ENCODE data around the gene ZNF699.

Gene ZNF699

DNA sequence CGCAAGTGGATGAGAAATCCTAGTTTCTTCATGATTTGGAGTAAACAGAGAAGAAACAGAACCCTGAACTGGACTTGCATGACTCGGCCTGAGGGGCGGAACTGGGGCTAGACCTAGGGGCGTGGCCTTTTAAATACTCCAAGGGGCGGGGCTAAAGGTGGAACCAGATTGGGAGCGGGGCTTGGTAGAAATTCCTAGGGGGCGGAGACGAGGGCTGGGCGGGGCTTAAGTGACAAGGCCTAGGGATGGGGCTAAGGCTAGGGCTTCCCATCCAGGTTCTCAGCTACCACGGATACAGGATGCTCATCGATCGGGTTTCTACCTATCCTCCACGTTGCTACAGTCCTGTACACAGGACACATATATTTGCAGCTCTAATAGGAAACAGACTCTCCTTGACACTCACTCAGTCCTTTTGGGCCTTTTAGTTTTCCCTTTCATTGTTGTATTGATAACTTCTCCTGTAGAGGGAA is 372 bp upstream of the ZNF699 start:
- no peak overlapping the region for H3K9ac ChIP-seq (ENCODE audit: low read length)
- no peak overlapping the region for H2AK5ac ChIP-seq (ENCODE audit: low read length)
- peak overlapping the region; percentile 18 for H3K27ac ChIP-seq (ENCODE audit: low read depth, low read length)
- peak overlapping the region; percentile 31 for H4K8ac ChIP-seq (ENCODE audit: low read depth, low read length)
- H3K4me2 ChIP-seq (ENCODE audit: low read length) = peak overlapping the region; percentile 81
- peaks cover 8% of the 10 kb centered on the region for H3K9me3 ChIP-seq (ENCODE audit: insufficient read depth, low read depth, low read length)
- peak overlapping the region; percentile 9 for H2AFZ ChIP-seq (ENCODE audit: insufficient read depth, low read length, poor library complexity)
- no peak overlapping the region for H3K14ac ChIP-seq (ENCODE audit: low read length)
- H2BK12ac ChIP-seq (ENCODE audit: low read length) = no peak overlapping the region
- H3K4me3 ChIP-seq (ENCODE audit: low read depth, low read length) = peak overlapping the region; percentile 82
- H3K23ac ChIP-seq (ENCODE audit: low read length) = no peak overlapping the region
- H3K27me3 ChIP-seq (ENCODE audit: insufficient read depth, low read length) = no peaks in the 10 kb centered on the region
- no peak overlapping the region for H4K91ac ChIP-seq (ENCODE audit: low read depth, low read length)
- no peaks in the 10 kb centered on the region for H3K4me1 ChIP-seq (ENCODE audit: control insufficient read depth in 1 of 2, insufficient read depth in 2 of 2, low read length in 2 of 2)
- no peak overlapping the region for H2BK5ac ChIP-seq (ENCODE audit: low read depth, low read length, poor library complexity)
- H2BK120ac ChIP-seq (ENCODE audit: insufficient read depth, low read length, poor library complexity) = no peak overlapping the region
- peak in 1 of 2 donors; percentile 87 for DNase-seq
- H3K79me2 ChIP-seq (ENCODE audit: control insufficient read depth, insufficient read depth, low read length, poor library complexity) = peaks cover 2% of the 10 kb centered on the region
- no peak overlapping the region for H3K4ac ChIP-seq (ENCODE audit: low read depth, low read length)
- no CpG with 5 or more reads among the region's 13 CpGs for WGBS (ENCODE audit: extremely low coverage, insufficient coverage, insufficient read length)
- no peak overlapping the region for H4K12ac ChIP-seq (ENCODE audit: low read depth, low read length)
- H3K36me3 ChIP-seq (ENCODE audit: control insufficient read depth in 1 of 2, insufficient read depth in 2 of 2, low read length in 2 of 2) = no peaks in the 10 kb centered on the region
- H3K79me1 ChIP-seq (ENCODE audit: low read length) = peaks cover 6% of the 10 kb centered on the region
- H3K18ac ChIP-seq (ENCODE audit: low read length) = no peak overlapping the region

DNA sequence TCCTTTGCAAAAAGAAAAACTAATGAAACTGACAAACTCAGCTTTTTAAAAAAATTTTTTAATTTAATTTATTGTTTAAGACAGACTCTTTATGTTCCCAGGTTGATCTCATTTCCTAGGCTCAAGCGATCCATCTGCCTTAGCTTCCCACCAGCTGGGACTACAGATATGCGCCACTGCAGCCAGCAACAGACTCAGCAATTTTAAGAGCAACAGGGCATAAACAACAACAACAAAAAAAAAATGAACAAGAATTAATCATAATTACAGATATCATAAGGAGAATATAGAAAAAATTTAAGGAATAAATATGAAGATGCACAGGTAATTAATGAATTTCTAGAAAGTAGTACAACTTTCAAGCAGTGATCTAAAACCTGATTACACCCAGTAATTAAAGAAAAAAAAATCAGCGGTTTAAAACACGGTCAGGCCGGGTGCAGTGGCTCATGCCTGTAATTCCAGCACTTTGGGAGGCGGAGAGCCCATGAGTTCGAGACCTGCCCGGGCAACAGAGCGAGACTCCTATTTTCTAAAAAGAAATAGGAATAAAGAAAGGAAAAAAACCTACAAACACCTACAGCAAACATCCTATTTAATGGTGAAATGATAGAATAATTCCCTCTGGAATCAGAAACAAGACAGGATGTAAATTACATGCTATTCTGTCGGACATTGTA is 1.4 kb downstream of the ZNF699 start:
- H4K8ac ChIP-seq (ENCODE audit: low read depth, low read length) = no peak overlapping the region
- H2AK5ac ChIP-seq (ENCODE audit: low read length) = no peak overlapping the region
- no peak overlapping the region for H3K9ac ChIP-seq (ENCODE audit: low read length)
- H3K4me3 ChIP-seq (ENCODE audit: low read depth, low read length) = no peak overlapping the region
- no peak overlapping the region for H3K23ac ChIP-seq (ENCODE audit: low read length)
- no peaks in the 10 kb centered on the region for H3K4me1 ChIP-seq (ENCODE audit: control insufficient read depth in 1 of 2, insufficient read depth in 2 of 2, low read length in 2 of 2)
- H4K12ac ChIP-seq (ENCODE audit: low read depth, low read length) = no peak overlapping the region
- no peak overlapping the region for H3K14ac ChIP-seq (ENCODE audit: low read length)
- no peak overlapping the region for H3K4ac ChIP-seq (ENCODE audit: low read depth, low read length)
- peaks cover 6% of the 10 kb centered on the region for H3K79me1 ChIP-seq (ENCODE audit: low read length)
- H2BK120ac ChIP-seq (ENCODE audit: insufficient read depth, low read length, poor library complexity) = no peak overlapping the region
- no peak overlapping the region for H3K18ac ChIP-seq (ENCODE audit: low read length)
- peaks cover 3 to 7% of the 10 kb centered on the region in 2 experiments for H3K36me3 ChIP-seq (ENCODE audit: control insufficient read depth in 1 of 2, insufficient read depth in 2 of 2, low read length in 2 of 2)
- no peak overlapping the region for H3K4me2 ChIP-seq (ENCODE audit: low read length)
- H3K79me2 ChIP-seq (ENCODE audit: control insufficient read depth, insufficient read depth, low read length, poor library complexity) = peaks cover 2% of the 10 kb centered on the region
- H3K27ac ChIP-seq (ENCODE audit: low read depth, low read length) = no peak overlapping the region
- H2AFZ ChIP-seq (ENCODE audit: insufficient read depth, low read length, poor library complexity) = no peak overlapping the region
- H3K27me3 ChIP-seq (ENCODE audit: insufficient read depth, low read length) = no peaks in the 10 kb centered on the region
- DNase-seq = no peak
- WGBS (ENCODE audit: extremely low coverage, insufficient coverage, insufficient read length) = no CpG with 5 or more reads among the region's 10 CpGs
- no peak overlapping the region for H2BK12ac ChIP-seq (ENCODE audit: low read length)
- H4K91ac ChIP-seq (ENCODE audit: low read depth, low read length) = no peak overlapping the region
- H3K9me3 ChIP-seq (ENCODE audit: insufficient read depth, low read depth, low read length) = peaks cover 9% of the 10 kb centered on the region
- no peak overlapping the region for H2BK5ac ChIP-seq (ENCODE audit: low read depth, low read length, poor library complexity)

DNA sequence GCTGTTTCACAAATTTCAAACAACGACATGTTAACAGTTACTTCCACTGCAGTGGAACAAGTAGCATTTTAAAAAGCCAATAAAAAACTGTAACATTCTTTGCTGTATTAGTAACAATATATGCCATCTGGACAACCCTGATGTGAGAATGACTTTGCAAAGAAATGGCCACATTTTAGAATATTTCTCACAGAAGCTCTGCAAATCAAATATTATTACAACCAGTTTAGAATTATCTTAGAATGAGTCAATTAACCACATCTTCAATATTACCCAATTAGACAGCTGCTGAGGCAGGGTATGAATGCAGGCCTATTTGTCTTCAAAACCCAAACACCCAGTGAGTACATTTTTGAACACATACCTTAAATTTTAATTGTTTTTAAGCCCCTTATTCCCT is 3.2 kb downstream of the ZNF699 start:
- peaks cover 6% of the 10 kb centered on the region for H3K79me1 ChIP-seq (ENCODE audit: low read length)
- no peak overlapping the region for H2BK12ac ChIP-seq (ENCODE audit: low read length)
- H2BK120ac ChIP-seq (ENCODE audit: insufficient read depth, low read length, poor library complexity) = no peak overlapping the region
- H3K79me2 ChIP-seq (ENCODE audit: control insufficient read depth, insufficient read depth, low read length, poor library complexity) = peaks cover 2% of the 10 kb centered on the region
- H4K12ac ChIP-seq (ENCODE audit: low read depth, low read length) = no peak overlapping the region
- no peaks in the 10 kb centered on the region for H3K4me1 ChIP-seq (ENCODE audit: control insufficient read depth in 1 of 2, insufficient read depth in 2 of 2, low read length in 2 of 2)
- peaks cover 7 to 10% of the 10 kb centered on the region in 2 experiments for H3K36me3 ChIP-seq (ENCODE audit: control insufficient read depth in 1 of 2, insufficient read depth in 2 of 2, low read length in 2 of 2)
- no peak overlapping the region for H3K9ac ChIP-seq (ENCODE audit: low read length)
- H3K4me2 ChIP-seq (ENCODE audit: low read length) = no peak overlapping the region
- no peak overlapping the region for H3K27ac ChIP-seq (ENCODE audit: low read depth, low read length)
- no peak overlapping the region for H2AFZ ChIP-seq (ENCODE audit: insufficient read depth, low read length, poor library complexity)
- no peak overlapping the region for H3K4ac ChIP-seq (ENCODE audit: low read depth, low read length)
- DNase-seq = no peak
- no peak overlapping the region for H3K18ac ChIP-seq (ENCODE audit: low read length)
- no peaks in the 10 kb centered on the region for H3K27me3 ChIP-seq (ENCODE audit: insufficient read depth, low read length)
- H3K23ac ChIP-seq (ENCODE audit: low read length) = no peak overlapping the region
- H2AK5ac ChIP-seq (ENCODE audit: low read length) = no peak overlapping the region
- no peak overlapping the region for H4K8ac ChIP-seq (ENCODE audit: low read depth, low read length)
- no peak overlapping the region for H2BK5ac ChIP-seq (ENCODE audit: low read depth, low read length, poor library complexity)
- H3K4me3 ChIP-seq (ENCODE audit: low read depth, low read length) = no peak overlapping the region
- H3K14ac ChIP-seq (ENCODE audit: low read length) = no peak overlapping the region
- H4K91ac ChIP-seq (ENCODE audit: low read depth, low read length) = no peak overlapping the region
- WGBS (ENCODE audit: extremely low coverage, insufficient coverage, insufficient read length) = no CpG with 5 or more reads among the region's 1 CpG
- peaks cover 5% of the 10 kb centered on the region for H3K9me3 ChIP-seq (ENCODE audit: insufficient read depth, low read depth, low read length)

DNA sequence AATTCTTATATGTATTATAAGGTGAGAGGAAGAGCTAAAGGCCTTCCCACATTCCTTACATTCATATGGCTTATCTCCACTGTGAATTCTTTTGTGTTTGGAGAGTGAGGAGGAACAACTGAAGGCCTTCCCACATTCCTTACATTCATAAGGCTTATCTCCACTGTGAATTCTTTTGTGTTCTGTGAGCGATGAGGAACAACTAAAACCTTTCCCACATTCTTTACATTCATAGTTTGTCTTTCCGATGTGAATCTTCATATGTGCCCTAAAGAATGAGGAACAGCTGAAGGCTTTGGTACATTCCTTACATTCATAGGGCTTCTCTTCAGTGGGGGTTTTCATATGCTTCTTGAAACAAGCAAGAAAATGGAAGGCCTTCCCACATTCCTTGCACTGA is 13.3 kb downstream of the ZNF699 start:
- Histone ChIP-seq H3K4me3 (ENCODE audit: low read depth, low read length) (no peak overlapping the region), H2BK120ac (ENCODE audit: insufficient read depth, low read length, poor library complexity) (no peak overlapping the region), H3K4me1 (ENCODE audit: control insufficient read depth in 1 of 2, insufficient read depth in 2 of 2, low read length in 2 of 2) (no peaks in the 10 kb centered on the region), H4K12ac (ENCODE audit: low read depth, low read length) (no peak overlapping the region), H3K14ac (ENCODE audit: low read length) (no peak overlapping the region), H4K91ac (ENCODE audit: low read depth, low read length) (no peak overlapping the region), H2AK5ac (ENCODE audit: low read length) (no peak overlapping the region), H3K18ac (ENCODE audit: low read length) (no peak overlapping the region), H3K23ac (ENCODE audit: low read length) (no peak overlapping the region), H3K36me3 (ENCODE audit: control insufficient read depth in 1 of 2, insufficient read depth in 2 of 2, low read length in 2 of 2) (peaks cover 5 to 17% of the 10 kb centered on the region in 2 experiments), H4K8ac (ENCODE audit: low read depth, low read length) (no peak overlapping the region), H3K79me1 (ENCODE audit: low read length) (no peaks in the 10 kb centered on the region), H2BK12ac (ENCODE audit: low read length) (no peak overlapping the region), H3K9ac (ENCODE audit: low read length) (no peak overlapping the region), H3K79me2 (ENCODE audit: control insufficient read depth, insufficient read depth, low read length, poor library complexity) (no peaks in the 10 kb centered on the region), H3K9me3 (ENCODE audit: insufficient read depth, low read depth, low read length) (peaks cover 9% of the 10 kb centered on the region), H3K4ac (ENCODE audit: low read depth, low read length) (no peak overlapping the region), H2AFZ (ENCODE audit: insufficient read depth, low read length, poor library complexity) (no peak overlapping the region), H3K27ac (ENCODE audit: low read depth, low read length) (no peak overlapping the region), H3K4me2 (ENCODE audit: low read length) (no peak overlapping the region), H3K27me3 (ENCODE audit: insufficient read depth, low read length) (no peaks in the 10 kb centered on the region), H2BK5ac (ENCODE audit: low read depth, low read length, poor library complexity) (no peak overlapping the region)
- no CpG with 5 or more reads among the region's 2 CpGs for WGBS (ENCODE audit: extremely low coverage, insufficient coverage, insufficient read length)
- DNase-seq = peak; percentile 5 to 43
